Ectodermal cell (in vitro differentiated cells): ENCODE results near the gene PBX1.

Experiments used
- H3K27ac ChIP-seq: 2 replicates; pipeline ENCODE4 v1.7.0; 2013; ENCODE audit warnings: mild to moderate bottlenecking, low read depth, low read length; ENCODE audit not compliant: insufficient read depth, poor library complexity, severe bottlenecking
- H3K27me3 ChIP-seq: 2 replicates; pipeline ENCODE4 v1.7.0; 2013; ENCODE audit warnings: mild to moderate bottlenecking, low read length; ENCODE audit not compliant: insufficient read depth, control insufficient read depth, poor library complexity, severe bottlenecking
- H3K36me3 ChIP-seq: one replicate; pipeline ENCODE4 v1.7.0; 2013; ENCODE audit warnings: low read length; ENCODE audit not compliant: control insufficient read depth, insufficient read depth
- H3K4me1 ChIP-seq: one replicate; pipeline ENCODE4 v1.7.0; 2013; ENCODE audit warnings: low read length; ENCODE audit not compliant: control insufficient read depth, insufficient read depth
- H3K4me3 ChIP-seq: 2 replicates; pipeline ENCODE4 v1.7.0; 2013; ENCODE audit warnings: low read depth, low read length, control low read depth; ENCODE audit not compliant: insufficient read depth
- H3K9me3 ChIP-seq: 2 replicates; pipeline ENCODE4 v1.7.0; 2013; ENCODE audit warnings: mild to moderate bottlenecking, low read length, moderate library complexity; ENCODE audit not compliant: control insufficient read depth
- WGBS, 2 experiments: methylation state at CpG; one replicate each; pipeline ENCODE4 v1.1.7; 2013; ENCODE audit warnings: missing lambda C conversion rate in 2 of 2; 5-methylcytosine and 5-hydroxymethylcytosine counted together

Gene PBX1

DNA sequence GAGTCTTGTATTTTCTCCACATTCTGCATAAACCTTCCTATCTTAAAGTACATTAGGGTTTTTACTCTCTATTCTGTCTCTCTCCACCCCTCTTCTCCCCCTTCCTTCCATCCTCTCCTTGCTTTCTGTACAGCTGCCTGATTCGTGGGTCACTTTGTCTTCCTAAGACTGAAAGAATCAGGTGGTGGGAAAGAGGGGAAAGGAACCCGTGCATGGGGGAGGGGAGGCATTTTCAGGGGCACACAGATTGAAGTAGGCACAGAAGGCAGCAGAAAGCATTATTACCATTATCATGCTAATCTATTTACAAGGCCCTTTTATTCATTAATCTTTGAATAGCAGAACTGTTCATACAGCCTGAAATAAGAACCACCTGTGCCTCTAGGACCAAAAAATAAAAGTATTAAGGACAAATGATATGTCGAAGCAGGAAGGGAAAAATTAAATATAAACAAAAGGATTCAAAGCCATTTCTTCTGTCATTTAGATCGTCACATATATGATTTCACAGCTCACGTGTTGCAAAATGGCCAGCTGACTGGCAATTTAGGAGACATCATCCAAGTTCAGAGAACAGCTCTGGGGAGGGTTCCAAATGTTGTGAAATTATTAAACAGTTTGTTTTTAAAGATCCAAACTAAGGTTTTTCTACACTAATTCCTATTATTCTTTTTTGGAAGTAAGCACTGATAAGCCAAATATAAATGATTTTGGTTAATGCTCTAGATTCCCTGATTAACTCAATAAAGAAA lies 154.6 kb downstream of the PBX1 start:
- WGBS, 2 experiments = 65 to 79% methylated on average over 4 to 5 of the region's 5 CpGs
- no peaks in the 10 kb centered on the region for H3K9me3 ChIP-seq
- H3K27me3 ChIP-seq = no peaks in the 10 kb centered on the region
- H3K4me3 ChIP-seq = no peak overlapping the region
- H3K4me1 ChIP-seq = peaks cover 19% of the 10 kb centered on the region
- H3K27ac ChIP-seq = no peak overlapping the region
- no peaks in the 10 kb centered on the region for H3K36me3 ChIP-seq

DNA sequence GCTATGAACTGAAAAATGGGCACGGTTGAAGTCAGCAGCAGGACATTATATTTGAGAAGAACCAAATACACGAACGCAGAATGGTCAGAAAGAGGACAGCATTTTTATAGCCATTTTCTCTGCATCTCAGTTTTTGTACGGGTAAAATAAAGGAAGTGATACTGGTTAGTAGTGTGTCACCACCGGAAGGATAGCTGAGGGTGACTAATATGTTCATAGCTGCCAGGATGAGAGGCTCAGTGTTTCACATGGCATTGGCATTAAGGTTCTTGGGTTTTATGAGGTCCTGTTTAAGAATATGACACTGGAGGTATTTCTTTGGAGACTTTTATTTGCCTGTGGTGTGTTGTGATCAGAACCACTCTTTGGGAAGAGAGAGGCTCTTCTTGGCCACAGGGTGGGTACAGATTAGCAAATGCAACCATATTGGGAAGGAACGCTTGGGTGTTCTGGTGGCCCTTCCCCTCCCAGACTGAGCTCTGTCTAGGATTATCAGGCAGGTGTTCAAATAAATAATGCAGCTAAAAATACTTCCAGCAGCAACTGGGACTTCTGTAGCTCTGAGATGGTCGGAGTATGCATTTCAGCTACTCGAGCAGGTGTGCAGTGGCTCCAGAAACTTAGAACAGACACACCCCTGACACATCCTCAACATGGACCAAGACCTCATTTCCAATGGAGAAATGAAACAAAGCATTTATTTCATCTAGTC lies 158.2 kb downstream of the PBX1 start:
- Histone ChIP-seq H3K4me3 (no peak overlapping the region), H3K27ac (no peak overlapping the region), H3K36me3 (no peaks in the 10 kb centered on the region), H3K9me3 (no peaks in the 10 kb centered on the region), H3K27me3 (no peaks in the 10 kb centered on the region), H3K4me1 (peaks cover 16% of the 10 kb centered on the region)
- WGBS, 2 experiments = 95 to 96% methylated on average over 8 of the region's 8 CpGs

DNA sequence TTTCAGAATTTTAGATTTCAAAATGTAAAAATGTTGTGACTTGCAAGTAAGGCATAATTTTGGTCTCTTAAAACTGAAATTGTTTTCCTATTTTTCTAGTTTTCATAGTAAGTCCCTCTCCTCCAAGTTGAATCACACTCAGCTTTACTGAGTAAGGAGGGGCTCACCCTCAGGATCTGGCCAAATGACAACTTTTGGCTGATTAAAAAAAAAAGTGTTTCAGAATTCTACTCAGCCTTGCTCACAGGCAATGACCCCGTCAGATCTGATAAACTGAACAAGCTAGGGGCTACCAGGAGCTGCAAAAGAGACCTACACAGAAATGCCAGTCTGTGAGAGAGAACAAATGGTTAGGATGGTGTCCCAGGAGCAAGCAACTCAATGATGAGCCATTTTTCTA lies 159.8 kb downstream of the PBX1 start:
- Histone ChIP-seq H3K9me3 (no peaks in the 10 kb centered on the region), H3K27ac (no peak overlapping the region), H3K36me3 (no peaks in the 10 kb centered on the region), H3K27me3 (no peaks in the 10 kb centered on the region), H3K4me3 (no peak overlapping the region), H3K4me1 (peaks cover 12% of the 10 kb centered on the region)
- 89 to 100% methylated on average over 1 of the region's 1 CpG for WGBS, 2 experiments

DNA sequence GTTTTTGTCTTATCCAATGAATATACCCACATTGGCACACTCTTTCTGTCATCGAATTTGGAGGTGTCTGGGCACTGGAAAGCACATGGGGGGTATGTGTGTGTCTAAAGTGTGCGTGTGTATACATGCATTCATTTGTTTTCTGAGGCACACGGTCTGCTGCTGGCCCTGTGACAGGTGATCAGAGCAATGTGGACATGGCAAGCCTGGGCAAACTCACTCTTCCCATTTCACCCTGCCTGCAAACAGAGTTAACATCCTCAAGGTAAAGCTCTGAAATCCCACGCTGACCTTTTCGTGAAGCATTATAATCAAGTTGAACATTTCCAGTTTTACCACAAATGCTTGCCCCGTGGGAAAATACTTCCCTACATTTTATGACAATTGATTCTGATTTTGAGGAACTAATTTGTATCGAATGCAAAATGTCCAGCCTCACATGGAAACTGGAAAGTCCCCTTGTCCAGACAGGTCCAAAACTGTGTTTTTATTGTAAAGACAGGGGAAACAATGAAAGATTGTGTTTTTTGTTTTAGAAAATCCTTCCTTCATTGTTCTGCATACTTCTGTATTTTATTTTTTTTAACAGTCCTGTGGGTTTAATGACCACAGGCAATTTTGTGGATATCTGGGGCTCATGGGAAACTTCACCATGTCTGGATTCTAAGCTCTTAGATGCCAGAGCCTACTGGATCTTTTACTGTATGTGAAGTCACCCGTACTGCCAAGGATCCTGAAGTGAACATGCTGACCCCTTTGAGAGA lies 160.9 kb downstream of the PBX1 start:
- Histone ChIP-seq H3K4me3 (no peak overlapping the region), H3K27ac (no peak overlapping the region), H3K9me3 (no peaks in the 10 kb centered on the region), H3K27me3 (no peaks in the 10 kb centered on the region), H3K4me1 (peaks cover 13% of the 10 kb centered on the region), H3K36me3 (no peaks in the 10 kb centered on the region)
- WGBS, 2 experiments = 91 to 94% methylated on average over 8 of the region's 8 CpGs

DNA sequence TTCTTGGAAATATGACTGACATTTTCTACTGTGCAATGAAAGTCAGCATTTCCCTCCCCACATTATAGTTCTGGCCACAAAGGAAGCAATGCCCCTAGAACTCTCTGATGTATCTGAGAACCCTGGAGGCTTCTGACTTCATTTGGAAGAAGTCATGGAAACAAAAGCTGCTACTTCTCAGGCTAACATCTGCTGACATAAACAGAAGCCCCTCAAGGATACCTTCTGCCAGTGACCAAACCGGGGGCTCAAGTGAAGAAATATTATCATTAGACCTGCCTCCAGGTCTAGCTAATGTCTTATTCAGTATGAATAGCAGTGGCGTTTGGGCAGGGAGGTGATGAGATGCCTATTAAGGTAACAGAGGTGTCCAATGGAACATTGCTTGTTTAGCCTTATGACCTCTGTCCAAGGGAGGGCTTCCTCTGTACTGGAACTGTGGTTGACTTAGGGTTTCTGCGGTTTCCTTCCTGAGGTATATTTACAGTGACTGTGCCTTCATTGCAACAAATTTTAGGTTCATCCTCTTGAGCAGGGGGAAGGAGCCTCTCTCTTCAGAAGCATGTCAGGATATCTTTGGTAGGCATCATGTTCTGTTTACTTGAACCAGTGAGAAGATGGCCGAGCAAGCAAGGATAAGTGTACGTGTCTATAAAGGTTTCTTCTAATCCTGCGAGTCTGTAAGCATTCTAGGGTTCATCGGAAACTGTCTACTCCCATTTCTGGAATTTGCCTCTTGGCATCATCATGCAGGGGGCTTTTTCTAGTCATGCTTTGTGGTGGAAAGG lies 161.7 kb downstream of the PBX1 start:
- 95 to 96% methylated on average over 7 of the region's 7 CpGs for WGBS, 2 experiments
- H3K4me1 ChIP-seq = peaks cover 13% of the 10 kb centered on the region
- H3K36me3 ChIP-seq = no peaks in the 10 kb centered on the region
- no peaks in the 10 kb centered on the region for H3K27me3 ChIP-seq
- no peak overlapping the region for H3K4me3 ChIP-seq
- no peak overlapping the region for H3K27ac ChIP-seq
- H3K9me3 ChIP-seq = no peaks in the 10 kb centered on the region

DNA sequence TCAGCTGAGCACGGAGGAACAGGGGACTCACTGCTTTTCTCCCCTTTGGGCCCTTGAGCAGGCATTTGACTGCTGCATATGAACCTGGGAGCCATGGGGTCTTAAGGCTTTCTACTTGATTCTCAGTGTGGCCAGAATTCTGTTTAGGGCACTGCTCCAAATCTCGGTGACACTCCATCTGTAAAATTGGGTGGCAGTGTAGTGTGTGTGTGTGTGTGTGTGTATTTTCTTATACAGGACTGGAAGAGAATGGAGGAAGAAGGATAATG lies 162.2 kb downstream of the PBX1 start:
- peaks cover 13% of the 10 kb centered on the region for H3K4me1 ChIP-seq
- H3K27ac ChIP-seq = no peak overlapping the region
- 93 to 95% methylated on average over 2 of the region's 2 CpGs for WGBS, 2 experiments
- H3K36me3 ChIP-seq = no peaks in the 10 kb centered on the region
- no peak overlapping the region for H3K4me3 ChIP-seq
- no peaks in the 10 kb centered on the region for H3K27me3 ChIP-seq
- H3K9me3 ChIP-seq = no peaks in the 10 kb centered on the region

DNA sequence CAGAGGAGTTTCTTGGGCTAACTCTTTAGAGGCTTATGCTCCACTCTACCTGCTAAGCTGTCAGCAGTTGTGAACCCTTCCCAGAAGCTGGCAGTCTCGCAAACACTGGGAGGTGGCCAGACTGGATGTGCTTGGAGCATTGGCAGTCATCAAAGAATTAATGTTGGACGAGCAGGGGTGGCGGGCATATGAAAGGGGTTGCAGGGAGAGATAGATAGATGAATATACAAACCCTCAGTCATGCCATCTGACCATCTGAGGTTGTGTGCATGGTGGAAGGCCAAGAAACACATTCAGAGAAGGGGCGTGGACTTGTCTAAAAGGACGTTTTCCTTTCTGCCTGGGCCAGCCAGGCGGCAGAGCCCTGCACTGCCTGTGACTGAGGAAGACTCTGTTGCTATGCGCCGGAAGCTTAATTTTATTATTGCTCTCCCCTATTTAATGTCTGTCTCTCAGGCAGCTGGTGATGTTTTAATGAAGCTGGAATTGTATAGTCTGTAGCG lies 164.4 kb downstream of the PBX1 start:
- H3K27ac ChIP-seq = no peak overlapping the region
- no peak overlapping the region for H3K4me3 ChIP-seq
- no peaks in the 10 kb centered on the region for H3K36me3 ChIP-seq
- WGBS, 2 experiments = 87 to 95% methylated on average over 9 of the region's 9 CpGs
- peaks cover 13% of the 10 kb centered on the region for H3K4me1 ChIP-seq
- no peaks in the 10 kb centered on the region for H3K27me3 ChIP-seq
- no peaks in the 10 kb centered on the region for H3K9me3 ChIP-seq

DNA sequence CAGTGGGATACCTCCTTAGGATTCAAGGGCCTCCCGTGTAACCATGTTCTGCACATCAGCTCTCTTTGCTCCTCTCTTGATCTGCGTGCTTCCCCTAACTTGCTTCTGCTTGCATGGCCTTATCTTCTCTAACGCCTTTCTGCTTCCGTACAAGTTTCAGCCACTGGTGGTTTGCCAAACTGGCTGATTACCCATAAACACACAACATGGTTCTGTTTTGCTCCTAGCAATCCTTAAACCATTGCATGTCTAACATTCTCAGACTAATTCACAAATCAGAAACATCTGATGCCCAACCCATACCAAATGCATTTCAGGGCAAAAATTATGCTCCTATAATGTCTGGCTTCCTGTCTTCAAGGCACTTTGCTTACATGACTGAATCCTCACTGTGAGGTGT lies 166.4 kb downstream of the PBX1 start:
- H3K27me3 ChIP-seq = no peaks in the 10 kb centered on the region
- WGBS, 2 experiments = 94 to 96% methylated on average over 4 of the region's 4 CpGs
- H3K36me3 ChIP-seq = no peaks in the 10 kb centered on the region
- H3K9me3 ChIP-seq = no peaks in the 10 kb centered on the region
- peaks cover 13% of the 10 kb centered on the region for H3K4me1 ChIP-seq
- no peak overlapping the region for H3K27ac ChIP-seq
- H3K4me3 ChIP-seq = no peak overlapping the region

DNA sequence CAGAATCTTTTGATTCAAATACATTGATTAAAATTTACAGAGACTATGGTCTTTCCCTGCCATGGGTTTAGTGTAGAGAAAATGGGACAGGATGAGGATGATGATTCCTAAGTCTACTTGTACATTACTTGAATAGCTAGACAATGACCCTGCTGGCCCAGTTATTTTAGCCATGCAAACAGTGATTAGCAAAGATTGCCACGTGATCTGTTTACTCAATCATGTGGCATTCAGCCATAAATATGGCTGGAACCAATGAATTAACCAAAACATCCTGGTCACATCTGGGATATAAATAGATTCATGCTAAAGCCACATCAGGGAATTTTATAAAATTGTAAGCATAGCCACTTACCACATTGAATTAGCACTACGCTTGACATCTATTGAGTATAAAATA lies 167.3 kb downstream of the PBX1 start:
- Histone ChIP-seq H3K27ac (no peak overlapping the region), H3K36me3 (no peaks in the 10 kb centered on the region), H3K4me3 (no peak overlapping the region), H3K27me3 (no peaks in the 10 kb centered on the region), H3K4me1 (peaks cover 9% of the 10 kb centered on the region), H3K9me3 (no peaks in the 10 kb centered on the region)
- WGBS, 2 experiments = 94 to 100% methylated on average over 1 of the region's 2 CpGs
